ENCODE measurements around the gene PLP2.
"Not testable (repeated sequence)": the region's sequence is repeated elsewhere in the genome, so short reads cannot be mapped to it uniquely, and the experiment has no call there.

PLP2 gene

GRCh38 chrX:49163555-49164419, 7.9 kb upstream of the PLP2 start:
- DNase-seq (ENCODE audit: low read depth in 3 of 3) = peak; percentile 53 to 65 (median 62)

GRCh38 chrX:49164589-49165360, 6.9 kb upstream of the PLP2 start:
- DNase-seq (ENCODE audit: low read depth in 3 of 3) = no peak

GRCh38 chrX:49165901-49166881, 5.5 kb upstream of the PLP2 start:
- DNase-seq (ENCODE audit: low read depth in 3 of 3) = peak in 2 of 3 experiments; percentile 43 to 49

GRCh38 chrX:49166914-49167739, 4.6 kb upstream of the PLP2 start:
- DNase-seq (ENCODE audit: low read depth in 3 of 3) = no peak

- DNase-seq (ENCODE audit: low read depth in 3 of 3) = no peak
Measured at GRCh38 chrX:49167740-49168108, 4.0 kb upstream of the PLP2 start.

- DNase-seq (ENCODE audit: low read depth in 3 of 3) = peak in 1 of 3 experiments; percentile 50
Measured at GRCh38 chrX:49172280-49172780, 632 bp downstream of the PLP2 start.

GRCh38 chrX:49173544-49173943, 1.8 kb downstream of the PLP2 start:
- DNase-seq (ENCODE audit: low read depth in 3 of 3) = not testable (repeated sequence)

- no peak for DNase-seq (ENCODE audit: low read depth in 3 of 3)
Measured at GRCh38 chrX:49174723-49175122, 3.0 kb downstream of the PLP2 start.

GRCh38 chrX:49175435-49176274, 4.0 kb downstream of the PLP2 start:
- no peak for DNase-seq (ENCODE audit: low read depth in 3 of 3)

GRCh38 chrX:49176421-49177326, 5.0 kb downstream of the PLP2 start:
- DNase-seq (ENCODE audit: low read depth in 3 of 3) = no peak

- no peak for DNase-seq (ENCODE audit: low read depth in 3 of 3)
Measured at GRCh38 chrX:49177338-49177833, 5.7 kb downstream of the PLP2 start.

GRCh38 chrX:49177873-49178480, 6.3 kb downstream of the PLP2 start:
- no peak for DNase-seq (ENCODE audit: low read depth in 3 of 3)

GRCh38 chrX:49178537-49178936, 6.8 kb downstream of the PLP2 start:
- DNase-seq (ENCODE audit: low read depth in 3 of 3) = no peak

GRCh38 chrX:49179358-49179757, 7.7 kb downstream of the PLP2 start:
- no peak for DNase-seq (ENCODE audit: low read depth in 3 of 3)

- DNase-seq (ENCODE audit: low read depth in 3 of 3) = no peak
Measured at GRCh38 chrX:49183701-49184281, 12.1 kb downstream of the PLP2 start.

- no peak for DNase-seq (ENCODE audit: low read depth in 3 of 3)
Measured at GRCh38 chrX:49184294-49185281, 12.9 kb downstream of the PLP2 start.
